Measurements from ENCODE around the gene PRKN. TPM values are rescaled to one million over a fixed set of nuclear protein-coding genes. Genes with fewer than 3 reads are reported as not detected.

The PRKN gene
- total RNA-seq, 2 donors from 2014 or later = 3.3 to 4.8 TPM

DNA sequence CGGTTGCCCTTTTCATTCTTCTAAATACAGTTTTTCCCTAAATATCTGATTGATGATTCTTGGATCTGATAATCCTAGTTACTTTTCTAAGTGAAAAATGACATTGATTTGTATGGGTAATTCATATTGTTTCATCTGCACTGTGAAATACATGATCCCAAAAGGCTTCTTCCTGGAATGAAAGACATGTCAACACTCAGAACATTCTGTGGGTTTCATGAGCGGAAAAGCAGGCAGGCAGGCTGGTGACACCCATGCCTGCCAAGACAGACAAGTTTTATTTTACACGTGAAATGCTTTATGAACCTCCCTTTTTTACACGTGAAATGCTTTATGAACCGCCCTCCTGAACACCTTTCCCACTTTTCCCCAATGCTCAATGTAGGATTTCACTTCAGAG is 105.0 kb downstream of the PRKN start:
- H3K4me1 ChIP-seq (ENCODE audit: control insufficient read depth, insufficient read depth, low read length) = no peaks in the 10 kb centered on the region
- no peak for DNase-seq
- H3K9me3 ChIP-seq (ENCODE audit: control insufficient read depth, low read length) = no peaks in the 10 kb centered on the region
- H3K27me3 ChIP-seq (ENCODE audit: control insufficient read depth, insufficient read depth, low read length, poor library complexity, severe bottlenecking) = peaks cover 6% of the 10 kb centered on the region
- H3K27ac ChIP-seq (ENCODE audit: low read depth, low read length) = no peak overlapping the region
- no peak overlapping the region for H3K9ac ChIP-seq (ENCODE audit: extremely low read depth, low read length, poor library complexity, severe bottlenecking)
- Mint-ChIP-seq H3K36me3 (ENCODE audit: low read depth) (no peaks in the 10 kb centered on the region), H3K27ac (no peak overlapping the region), H3K9me3 (no peaks in the 10 kb centered on the region), H3K4me3 (no peak overlapping the region), H3K4me1 (peaks cover 15% of the 10 kb centered on the region), H3K27me3 (ENCODE audit: insufficient read depth) (no peaks in the 10 kb centered on the region)
- WGBS, 2 experiments (ENCODE audit: insufficient coverage in 1 of 2, insufficient read length in 1 of 2) = 52 to 73% methylated on average over 4 to 5 of the region's 5 CpGs
- TF ChIP-seq, protein P1, sequence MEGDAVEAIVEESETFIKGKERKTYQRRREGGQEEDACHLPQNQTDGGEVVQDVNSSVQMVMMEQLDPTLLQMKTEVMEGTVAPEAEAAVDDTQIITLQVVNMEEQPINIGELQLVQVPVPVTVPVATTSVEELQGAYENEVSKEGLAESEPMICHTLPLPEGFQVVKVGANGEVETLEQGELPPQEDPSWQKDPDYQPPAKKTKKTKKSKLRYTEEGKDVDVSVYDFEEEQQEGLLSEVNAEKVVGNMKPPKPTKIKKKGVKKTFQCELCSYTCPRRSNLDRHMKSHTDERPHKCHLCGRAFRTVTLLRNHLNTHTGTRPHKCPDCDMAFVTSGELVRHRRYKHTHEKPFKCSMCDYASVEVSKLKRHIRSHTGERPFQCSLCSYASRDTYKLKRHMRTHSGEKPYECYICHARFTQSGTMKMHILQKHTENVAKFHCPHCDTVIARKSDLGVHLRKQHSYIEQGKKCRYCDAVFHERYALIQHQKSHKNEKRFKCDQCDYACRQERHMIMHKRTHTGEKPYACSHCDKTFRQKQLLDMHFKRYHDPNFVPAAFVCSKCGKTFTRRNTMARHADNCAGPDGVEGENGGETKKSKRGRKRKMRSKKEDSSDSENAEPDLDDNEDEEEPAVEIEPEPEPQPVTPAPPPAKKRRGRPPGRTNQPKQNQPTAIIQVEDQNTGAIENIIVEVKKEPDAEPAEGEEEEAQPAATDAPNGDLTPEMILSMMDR (conservative IDR thresholded peaks at IDR 0.05) = no peak
- H3K4me3 ChIP-seq (ENCODE audit: low read length) = no peak overlapping the region
- H3K36me3 ChIP-seq (ENCODE audit: control insufficient read depth, insufficient read depth, low read length) = no peaks in the 10 kb centered on the region

DNA sequence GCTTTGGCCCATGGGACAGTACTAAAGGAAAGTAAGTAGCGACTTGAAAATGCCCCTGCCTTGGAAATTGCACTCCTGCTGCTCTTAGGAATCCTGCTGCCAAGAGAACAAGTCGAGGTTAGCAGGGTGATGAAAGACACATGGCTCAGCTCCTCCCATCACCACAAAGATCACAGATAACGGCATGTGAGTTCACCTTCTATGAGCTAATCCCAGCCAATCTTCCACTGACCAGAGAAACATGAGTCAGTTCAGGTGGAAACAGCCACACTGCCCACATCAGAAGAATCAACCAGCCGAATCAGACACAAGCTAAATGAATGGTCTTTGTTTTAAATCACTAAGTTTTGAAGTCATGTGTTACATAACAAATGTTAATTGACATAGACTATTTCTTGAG is 106.3 kb downstream of the PRKN start:
- Mint-ChIP-seq H3K27me3 (ENCODE audit: insufficient read depth) (no peaks in the 10 kb centered on the region), H3K4me1 (peaks cover 12% of the 10 kb centered on the region), H3K36me3 (ENCODE audit: low read depth) (no peaks in the 10 kb centered on the region), H3K4me3 (no peak overlapping the region), H3K9me3 (no peaks in the 10 kb centered on the region), H3K27ac (peak overlapping the region; percentile 18)
- WGBS, 2 experiments (ENCODE audit: insufficient coverage in 1 of 2, insufficient read length in 1 of 2) = 48 to 50% methylated on average over 1 to 4 of the region's 4 CpGs
- Histone ChIP-seq H3K27ac (ENCODE audit: low read depth, low read length) (no peak overlapping the region), H3K4me3 (ENCODE audit: low read length) (no peak overlapping the region), H3K4me1 (ENCODE audit: control insufficient read depth, insufficient read depth, low read length) (no peaks in the 10 kb centered on the region), H3K27me3 (ENCODE audit: control insufficient read depth, insufficient read depth, low read length, poor library complexity, severe bottlenecking) (peaks cover 8% of the 10 kb centered on the region), H3K9ac (ENCODE audit: extremely low read depth, low read length, poor library complexity, severe bottlenecking) (no peak overlapping the region), H3K9me3 (ENCODE audit: control insufficient read depth, low read length) (no peaks in the 10 kb centered on the region), H3K36me3 (ENCODE audit: control insufficient read depth, insufficient read depth, low read length) (no peaks in the 10 kb centered on the region)
- peak; percentile 63 for DNase-seq
- TF ChIP-seq, protein P1 (conservative IDR thresholded peaks at IDR 0.05) = no peak

DNA sequence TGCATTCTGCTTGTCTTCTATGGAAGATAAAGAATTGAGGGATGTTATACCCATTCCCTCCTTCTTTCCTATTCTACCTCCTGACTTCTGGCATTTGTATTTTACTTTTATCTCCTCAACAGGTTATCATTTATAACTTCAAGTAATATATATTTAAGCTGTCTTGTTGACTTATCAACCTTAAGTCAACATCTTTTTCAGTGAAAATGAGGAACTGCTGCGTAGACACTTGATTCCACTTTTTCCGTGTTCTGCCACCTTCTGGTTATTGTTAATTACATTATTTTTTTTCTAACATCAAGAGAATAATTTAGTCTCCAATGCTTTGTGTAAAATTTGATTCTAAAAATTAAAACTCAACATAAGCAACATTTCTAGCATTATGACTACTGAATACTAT is 107.5 kb downstream of the PRKN start:
- H3K36me3 ChIP-seq (ENCODE audit: control insufficient read depth, insufficient read depth, low read length) = no peaks in the 10 kb centered on the region
- H3K4me3 ChIP-seq (ENCODE audit: low read length) = no peak overlapping the region
- DNase-seq = no peak
- Mint-ChIP-seq H3K36me3 (ENCODE audit: low read depth) (no peaks in the 10 kb centered on the region), H3K27ac (no peak overlapping the region), H3K27me3 (ENCODE audit: insufficient read depth) (peaks cover 6% of the 10 kb centered on the region), H3K4me3 (no peak overlapping the region), H3K9me3 (no peaks in the 10 kb centered on the region), H3K4me1 (peaks cover 6% of the 10 kb centered on the region)
- TF ChIP-seq, protein P1 (conservative IDR thresholded peaks at IDR 0.05) = no peak
- no peaks in the 10 kb centered on the region for H3K9me3 ChIP-seq (ENCODE audit: control insufficient read depth, low read length)
- H3K27me3 ChIP-seq (ENCODE audit: control insufficient read depth, insufficient read depth, low read length, poor library complexity, severe bottlenecking) = peaks cover 16% of the 10 kb centered on the region
- H3K4me1 ChIP-seq (ENCODE audit: control insufficient read depth, insufficient read depth, low read length) = no peaks in the 10 kb centered on the region
- H3K9ac ChIP-seq (ENCODE audit: extremely low read depth, low read length, poor library complexity, severe bottlenecking) = no peak overlapping the region
- 86% methylated on average over 2 of the region's 2 CpGs; no CpG with 5 or more reads in 1 of the 2 experiments for WGBS, 2 experiments (ENCODE audit: insufficient coverage in 1 of 2, insufficient read length in 1 of 2)
- H3K27ac ChIP-seq (ENCODE audit: low read depth, low read length) = no peak overlapping the region

Data from endodermal cell (in vitro differentiated cells).